HCT116 (cell line): Measurements from ENCODE around the gene ASIP. TPM values are rescaled to one million over a fixed set of nuclear protein-coding genes. Genes with fewer than 3 reads are reported as not detected.
"Not testable (repeated sequence)": the region's sequence is repeated elsewhere in the genome, so short reads cannot be mapped to it uniquely, and the experiment has no call there.

Experiments
- ATAC-seq: fragments of 200-7000 bp; cut with Tn5 transposase; 2 replicates; pipeline ENCODE4 v1.9.1; 2020; ENCODE audit warnings: mild to moderate bottlenecking, moderate library complexity
- BruUV-seq: library from RNA; stranded (reverse); fragments of 400-500 nt; replicated peaks from 2 replicates; lab custom pipeline; 2021; lab: Mats Ljungman, UMichigan
- CTCF ChIA-PET: fragments of 300-600 bp; sonication (Branson Sonifier 250); formaldehyde crosslinking; loops from one replicate; lab custom pipeline; 2021; ENCODE audit warnings: antibody characterized with exemption; lab: Charles Lee
- POLR2A ChIA-PET: fragments of 300-600, 350-600 bp; sonication (Branson Sonifier 250); formaldehyde crosslinking; loops from one replicate; lab custom pipeline; 2021; ENCODE audit warnings: antibody characterized with exemption; lab: Charles Lee
- RAD21 ChIA-PET, 2 experiments: fragments of 300-600 bp; sonication (Branson Sonifier 250); formaldehyde crosslinking; loops; one replicate each; lab custom pipeline; 2023; ENCODE audit warnings: low total read pairs in 2 of 2; ENCODE audit not compliant: uncharacterized antibody in 2 of 2, unreplicated experiment in 2 of 2, low non-redundant PET in 1 of 2; lab: Charles Lee
- DNase-seq: peaks from one replicate; pipeline ENCODE4 v3.0.0-alpha.2; 2010; ENCODE audit warnings: low read depth, low spot score
- H2AFZ ChIP-seq: fragments of 200-600 bp; shearing (Covaris generic), sonication (generic); 2 replicates; pipeline ENCODE4 v1.6.1; 2017; ENCODE audit warnings: low read depth, mixed run types, mixed read lengths, antibody characterized with exemption, low read length; ENCODE audit not compliant: poor library complexity, severe bottlenecking
- H3K27ac ChIP-seq: 2 replicates; pipeline ENCODE4 v1.5.1; 2012; ENCODE audit warnings: low read depth, low read length
- H3K27me3 ChIP-seq: fragments of 200-600 bp; sonication (generic); 2 replicates; pipeline ENCODE4 v1.6.1; 2016; ENCODE audit warnings: mixed run types, low read length, mixed read lengths; ENCODE audit not compliant: insufficient read depth
- H3K36me3 ChIP-seq, 2 experiments: fragments of 200-500 bp in 1 of 2; fragments of 200-600 bp in 1 of 2; sonication (Bioruptor generic) in 1 of 2; sonication (generic) in 1 of 2; 2 replicates each; pipeline versions ENCODE4 v1.5.1 to v1.6.1; 2014 to 2016; ENCODE audit warnings: low read length in 2 of 2, inconsistent platforms in 1 of 2, mixed read lengths in 1 of 2, mixed run types in 1 of 2; ENCODE audit not compliant: insufficient read depth in 2 of 2, control insufficient read depth in 1 of 2
- H3K4me1 ChIP-seq, 2 experiments: fragments of 200-600 bp in 1 of 2; sonication (generic) in 1 of 2; 2 replicates each; pipeline versions ENCODE4 v1.5.1 to v1.6.1; 2012 to 2017; ENCODE audit warnings: low read length in 2 of 2, inconsistent platforms in 1 of 2, mild to moderate bottlenecking in 1 of 2, mixed read lengths in 1 of 2, mixed run types in 1 of 2, moderate library complexity in 1 of 2; ENCODE audit not compliant: insufficient read depth in 2 of 2, control insufficient read depth in 1 of 2
- H3K4me2 ChIP-seq: fragments of 200-600 bp; sonication (generic); 2 replicates; pipeline ENCODE4 v1.6.1; 2017; ENCODE audit warnings: mixed run types, low read length, mixed read lengths
- H3K4me3 ChIP-seq, 2 experiments: fragments of 200-600 bp in 1 of 2; sonication (generic) in 1 of 2; replicated peaks in 1 of 2; 2 replicates each; pipeline ENCODE4 v1.5.1; 2011 to 2016; ENCODE audit warnings: low read length in 2 of 2, control low read depth in 1 of 2, low read depth in 1 of 2, mild to moderate bottlenecking in 1 of 2, mixed read lengths in 1 of 2, mixed run types in 1 of 2
- H3K79me2 ChIP-seq: fragments of 200-600 bp; sonication (generic); 2 replicates; pipeline ENCODE4 v1.6.1; 2017; ENCODE audit warnings: mild to moderate bottlenecking, mixed run types, low read length, moderate library complexity, mixed read lengths; ENCODE audit not compliant: insufficient read depth
- H3K9ac ChIP-seq: fragments of 200-600 bp; sonication (generic); 2 replicates; pipeline ENCODE4 v1.6.1; 2016; ENCODE audit warnings: low read length, mixed read lengths
- H3K9me2 ChIP-seq: fragments of 200-600 bp; sonication (generic), shearing (Covaris generic); 2 replicates; pipeline ENCODE4 v1.6.1; 2017; ENCODE audit warnings: mixed run types, mild to moderate bottlenecking, moderate library complexity; ENCODE audit not compliant: insufficient read depth
- H3K9me3 ChIP-seq, 2 experiments: fragments of 200-500 bp in 1 of 2; fragments of 200-600 bp in 1 of 2; sonication (Bioruptor generic) in 1 of 2; sonication (generic) in 1 of 2; 2 replicates each; pipeline ENCODE4 v1.6.1; 2014 to 2017; ENCODE audit warnings: low read length in 2 of 2, mixed read lengths in 2 of 2, inconsistent platforms in 1 of 2, low read depth in 1 of 2, mild to moderate bottlenecking in 1 of 2, mixed run types in 1 of 2, moderate library complexity in 1 of 2; ENCODE audit not compliant: control insufficient read depth in 1 of 2, insufficient read depth in 1 of 2
- H4K20me1 ChIP-seq: fragments of 200-600 bp; sonication (generic), shearing (Covaris generic); 2 replicates; pipeline ENCODE4 v1.6.1; 2017; ENCODE audit warnings: mixed run types, mild to moderate bottlenecking, moderate library complexity; ENCODE audit not compliant: insufficient read depth
- ATF3 ChIP-seq: IDR thresholded peaks from 2 replicates; pipeline ENCODE4 v1.6.1; 2012
- CEBPB ChIP-seq: IDR thresholded peaks from 2 replicates; pipeline ENCODE4 v1.6.1; 2012; ENCODE audit warnings: low read depth
- CTCF ChIP-seq, 3 experiments: fragments of 200-600 bp in 1 of 3; sonication (generic) in 1 of 3; IDR thresholded peaks in 2 of 3; conservative IDR thresholded peaks in 1 of 3; 2 replicates each; pipeline ENCODE4 v1.5.1; 2012 to 2017; ENCODE audit warnings: low read depth in 2 of 3, low read length in 2 of 3, antibody characterized with exemption in 1 of 3, borderline replicate concordance in 1 of 3, control low read depth in 1 of 3, mild to moderate bottlenecking in 1 of 3, mixed read lengths in 1 of 3, mixed run types in 1 of 3, moderate library complexity in 1 of 3; ENCODE audit not compliant: insufficient read depth in 1 of 3
- EGR1 ChIP-seq: IDR thresholded peaks from 2 replicates; pipeline ENCODE4 v1.6.1; 2012; ENCODE audit warnings: low read depth
- EZH2 ChIP-seq: fragments of 200-600 bp; sonication (generic); IDR thresholded peaks from 2 replicates; pipeline ENCODE4 v1.6.1; 2017; ENCODE audit warnings: antibody characterized with exemption, mixed run types
- FOSL1 ChIP-seq: IDR thresholded peaks from 2 replicates; pipeline ENCODE4 v1.6.1; 2012; ENCODE audit warnings: low read depth
- JUND ChIP-seq: IDR thresholded peaks from 2 replicates; pipeline ENCODE4 v1.6.1; 2012
- SRF ChIP-seq: IDR thresholded peaks from 2 replicates; pipeline ENCODE4 v1.6.1; 2012; ENCODE audit warnings: low read depth
- ZNF274 ChIP-seq: fragments of 200-500 bp; sonication (Bioruptor generic); IDR thresholded peaks from 2 replicates; pipeline ENCODE4 v1.6.1; 2014; ENCODE audit warnings: mild to moderate bottlenecking, low read depth, low read length, inconsistent platforms
- intact Hi-C: fragments of 100-400 bp; cut with micrococcal nuclease; formaldehyde crosslinking; loops from 2 replicates; pipeline ENCODE4 v1.10.0; 2022
- total RNA-seq: library from RNA; stranded (reverse); gene quantifications from one replicate; pipeline ENCODE4 v1.2.1, GENCODE V29; 2021; ENCODE audit not compliant: unreplicated experiment

The ASIP gene
- total RNA-seq, 1 experiment from 2014 or later = not detected

GRCh38 chr20:34298294-34298784 lies 57.1 kb downstream of the ASIP start:
- intact Hi-C loops, H3K9ac ChIP-seq, H3K4me2 ChIP-seq, H3K27ac ChIP-seq, H3K9me3 ChIP-seq, H2AFZ ChIP-seq, H3K4me3 ChIP-seq, ATAC-seq, H3K9me2 ChIP-seq, DNase-seq, BruUV-seq, H3K27me3 ChIP-seq: not testable (repeated sequence)
- ChIA-PET RAD21 (interaction anchor here in 1 of 2 experiments (1.2 kb wide), 1 partner anchor 107 kb away, joined by 3 read pairs; no protein-coding TSS in a partner anchor), CTCF (interaction anchor here (1.1 to 1.7 kb wide), 2 partner anchors 12 to 471 kb away, joined by 3 to 4 read pairs; no protein-coding TSS in a partner anchor), POLR2A (interaction anchor here (1.1 kb wide), 1 partner anchor 14 kb away, joined by 3 read pairs; no protein-coding TSS in a partner anchor)
- Histone ChIP-seq H3K36me3 (peaks cover 18 to 51% of the 10 kb centered on the region in 2 experiments), H4K20me1 (peaks cover 12% of the 10 kb centered on the region; the same call in 1 of the 2 replicates), H3K79me2 (peaks cover 93% of the 10 kb centered on the region), H3K4me1 (peaks cover 10 to 33% of the 10 kb centered on the region in 2 experiments)
- TF ChIP-seq CTCF (IDR thresholded peaks at IDR 0.05 in 2 of 3, conservative IDR thresholded peaks at IDR 0.05 in 1 of 3; ENCODE audit: borderline replicate concordance in 1 of 3, insufficient read depth in 1 of 3, low read depth in 2 of 3, low read length in 2 of 3) = peak; percentile 12 to 33 (median 24); a peak in 3 of 6 replicates

- RAD21 ChIA-PET = no interaction called here
- H3K27ac ChIP-seq = peak overlapping the region; percentile 10; the same call in 1 of the 2 replicates
- peaks cover 12% of the 10 kb centered on the region; the same call in 1 of the 2 replicates for H4K20me1 ChIP-seq
- peaks cover 7 to 38% of the 10 kb centered on the region in 2 experiments; a peak in 2 of 4 replicates for H3K36me3 ChIP-seq
- no peak overlapping the region for H3K4me3 ChIP-seq
- H2AFZ ChIP-seq = no peak overlapping the region
- POLR2A ChIA-PET = interaction anchor here (1.1 kb wide), 1 partner anchor 12 kb away, joined by 3 read pairs; no protein-coding TSS in a partner anchor
- no peak for DNase-seq
- no peak for ATAC-seq
- intact Hi-C loops = no loop called here
- H3K79me2 ChIP-seq = peaks cover 79% of the 10 kb centered on the region
- H3K27me3 ChIP-seq = no peaks in the 10 kb centered on the region
- H3K9ac ChIP-seq = no peak overlapping the region
- peaks cover 13 to 40% of the 10 kb centered on the region in 2 experiments for H3K4me1 ChIP-seq
- no TSS peak for BruUV-seq
- H3K9me2 ChIP-seq = no peaks in the 10 kb centered on the region
- no peaks in the 10 kb centered on the region for H3K9me3 ChIP-seq
- CTCF ChIA-PET = interaction anchor here (1.3 kb wide), 2 partner anchors 109 to 223 kb away, joined by 3 to 5 read pairs; no protein-coding TSS in a partner anchor
- H3K4me2 ChIP-seq = no peak overlapping the region
- no peak for TF ChIP-seq FOSL1
- TF ChIP-seq SRF = no peak
- no peak for TF ChIP-seq ATF3
- TF ChIP-seq EZH2 = no peak
- no peak for TF ChIP-seq ZNF274
- no peak for TF ChIP-seq CEBPB
- TF ChIP-seq EGR1 = no peak
- no peak for TF ChIP-seq JUND
- TF ChIP-seq CTCF (IDR thresholded peaks at IDR 0.05 in 2 of 3, conservative IDR thresholded peaks at IDR 0.05 in 1 of 3; ENCODE audit: borderline replicate concordance in 1 of 3, insufficient read depth in 1 of 3, low read depth in 2 of 3, low read length in 2 of 3) = no peak
Measured at GRCh38 chr20:34299556-34300255, 58.5 kb downstream of the ASIP start.
